Chondrocyte (in vitro differentiated cells): ENCODE measurements around the gene OVCH2. TPM values are rescaled to one million over a fixed set of nuclear protein-coding genes. Genes with fewer than 3 reads are reported as not detected.
"Not testable (repeated sequence)": the region's sequence is repeated elsewhere in the genome, so short reads cannot be mapped to it uniquely, and the experiment has no call there.

Experiments used
- DNase-seq: peaks from one replicate; pipeline ENCODE4 v3.0.0; 2021; ENCODE audit warnings: mixed read lengths, low spot score
- H3K27ac Mint-ChIP-seq: one replicate; pipeline ENCODE4 v1.8.0; 2021; ENCODE audit warnings: mild to moderate bottlenecking, moderate library complexity, mixed read lengths; ENCODE audit not compliant: unreplicated experiment
- H3K27me3 Mint-ChIP-seq: 2 replicates; pipeline ENCODE4 v1.8.0; 2021; ENCODE audit warnings: low read depth, mixed read lengths
- H3K36me3 Mint-ChIP-seq: 2 replicates; pipeline ENCODE4 v1.8.0; 2021; ENCODE audit warnings: low read depth, mixed read lengths
- H3K4me1 Mint-ChIP-seq: 2 replicates; pipeline ENCODE4 v1.8.0; 2021; ENCODE audit warnings: low read depth, mild to moderate bottlenecking, mixed read lengths
- H3K4me3 Mint-ChIP-seq: one replicate; pipeline ENCODE4 v1.8.0; 2021; ENCODE audit warnings: mild to moderate bottlenecking, moderate library complexity, mixed read lengths; ENCODE audit not compliant: unreplicated experiment
- H3K9me3 Mint-ChIP-seq: 2 replicates; pipeline ENCODE4 v1.8.0; 2021; ENCODE audit warnings: low read depth, mixed read lengths
- long read RNA-seq: library from polyadenylated mRNA; stranded (forward); transcript quantifications from one replicate; pipeline ENCODE4 v2.0.0, GENCODE V29; 2021
- total RNA-seq: library from RNA; stranded (reverse); gene quantifications from 3 replicates; pipeline ENCODE4 v1.2.1, GENCODE V29; 2021
- TF ChIP-seq, protein P1 (sequence below): fragments of 200-600 bp; sonication (generic); IDR thresholded peaks from 2 replicates; pipeline ENCODE4 v1.5.0; 2021; ENCODE audit warnings: antibody characterized with exemption, mild to moderate bottlenecking, moderate library complexity

The OVCH2 gene, protein sequence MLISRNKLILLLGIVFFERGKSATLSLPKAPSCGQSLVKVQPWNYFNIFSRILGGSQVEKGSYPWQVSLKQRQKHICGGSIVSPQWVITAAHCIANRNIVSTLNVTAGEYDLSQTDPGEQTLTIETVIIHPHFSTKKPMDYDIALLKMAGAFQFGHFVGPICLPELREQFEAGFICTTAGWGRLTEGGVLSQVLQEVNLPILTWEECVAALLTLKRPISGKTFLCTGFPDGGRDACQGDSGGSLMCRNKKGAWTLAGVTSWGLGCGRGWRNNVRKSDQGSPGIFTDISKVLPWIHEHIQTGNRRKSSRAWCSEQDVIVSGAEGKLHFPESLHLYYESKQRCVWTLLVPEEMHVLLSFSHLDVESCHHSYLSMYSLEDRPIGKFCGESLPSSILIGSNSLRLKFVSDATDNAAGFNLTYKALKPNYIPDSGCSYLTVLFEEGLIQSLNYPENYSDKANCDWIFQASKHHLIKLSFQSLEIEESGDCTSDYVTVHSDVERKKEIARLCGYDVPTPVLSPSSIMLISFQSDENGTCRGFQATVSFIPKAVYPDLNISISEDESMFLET
- total RNA-seq: 0.67 to 1.2 TPM (median 0.92 TPM) in 3 replicates
- long read RNA-seq: 0 reads

DNA sequence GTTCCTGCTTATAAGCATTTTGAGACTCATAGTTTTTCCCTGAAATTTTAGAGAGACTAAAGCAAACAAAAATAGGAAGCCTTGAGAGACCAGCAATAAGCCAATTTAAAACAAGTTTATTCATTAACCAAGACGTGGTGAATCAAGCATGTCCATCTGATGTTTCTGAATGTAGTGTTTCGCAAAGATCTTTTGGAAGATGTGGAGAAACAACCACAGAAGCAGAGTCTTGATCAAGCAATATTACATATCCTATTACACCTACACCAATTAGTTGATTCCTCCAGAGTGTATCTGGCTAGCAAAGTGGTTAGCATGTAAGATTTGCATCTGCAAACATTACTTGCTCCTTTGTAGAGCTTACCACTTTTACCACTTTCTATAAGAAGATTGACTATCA is at the start of gene OVCH2:
Gene OVCH2 (minus strand): TSS at position 101 of the 400 bp plus-strand sequence. CDS start 83 bp downstream, at position 18.
- H3K4me3 Mint-ChIP-seq: no peak within 1 kb of the TSS
- no peaks in the 10 kb centered on the region for H3K4me1 Mint-ChIP-seq
- TF ChIP-seq, protein P1, sequence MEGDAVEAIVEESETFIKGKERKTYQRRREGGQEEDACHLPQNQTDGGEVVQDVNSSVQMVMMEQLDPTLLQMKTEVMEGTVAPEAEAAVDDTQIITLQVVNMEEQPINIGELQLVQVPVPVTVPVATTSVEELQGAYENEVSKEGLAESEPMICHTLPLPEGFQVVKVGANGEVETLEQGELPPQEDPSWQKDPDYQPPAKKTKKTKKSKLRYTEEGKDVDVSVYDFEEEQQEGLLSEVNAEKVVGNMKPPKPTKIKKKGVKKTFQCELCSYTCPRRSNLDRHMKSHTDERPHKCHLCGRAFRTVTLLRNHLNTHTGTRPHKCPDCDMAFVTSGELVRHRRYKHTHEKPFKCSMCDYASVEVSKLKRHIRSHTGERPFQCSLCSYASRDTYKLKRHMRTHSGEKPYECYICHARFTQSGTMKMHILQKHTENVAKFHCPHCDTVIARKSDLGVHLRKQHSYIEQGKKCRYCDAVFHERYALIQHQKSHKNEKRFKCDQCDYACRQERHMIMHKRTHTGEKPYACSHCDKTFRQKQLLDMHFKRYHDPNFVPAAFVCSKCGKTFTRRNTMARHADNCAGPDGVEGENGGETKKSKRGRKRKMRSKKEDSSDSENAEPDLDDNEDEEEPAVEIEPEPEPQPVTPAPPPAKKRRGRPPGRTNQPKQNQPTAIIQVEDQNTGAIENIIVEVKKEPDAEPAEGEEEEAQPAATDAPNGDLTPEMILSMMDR: no peak
- peaks cover 2% of the 10 kb centered on the region for H3K36me3 Mint-ChIP-seq
- peaks cover 21% of the 10 kb centered on the region for H3K27me3 Mint-ChIP-seq
- H3K9me3 Mint-ChIP-seq: peaks cover 3% of the 10 kb centered on the region
- DNase-seq: no peak
- H3K27ac Mint-ChIP-seq: no peak within 1 kb of the TSS

DNA sequence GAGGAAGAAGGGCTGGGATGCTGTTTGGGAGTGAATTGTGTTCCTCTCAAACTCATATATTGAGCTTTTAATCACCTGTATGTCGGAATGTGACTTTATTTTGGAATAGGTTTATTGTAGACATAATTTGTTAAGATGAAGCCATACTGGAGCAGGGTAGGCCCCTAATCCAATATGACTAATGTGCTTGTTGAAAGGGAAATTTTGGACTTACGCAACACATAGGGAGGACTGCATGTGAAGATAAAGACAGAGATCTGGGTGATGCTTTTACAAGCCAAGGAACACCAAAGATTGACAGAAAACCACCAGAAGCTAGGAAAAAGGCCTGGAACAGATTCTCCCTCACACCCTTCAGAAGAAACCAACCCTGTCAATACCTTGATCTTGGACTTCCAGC is 43.2 kb upstream of the OVCH2 start:
- Mint-ChIP-seq H3K4me1 (no peaks in the 10 kb centered on the region), H3K4me3 (no peak overlapping the region), H3K36me3 (peaks cover 1% of the 10 kb centered on the region), H3K27ac (no peak overlapping the region), H3K27me3 (peaks cover 3% of the 10 kb centered on the region), H3K9me3 (no peaks in the 10 kb centered on the region)
- TF ChIP-seq, protein P1: no peak
- no peak for DNase-seq

DNA sequence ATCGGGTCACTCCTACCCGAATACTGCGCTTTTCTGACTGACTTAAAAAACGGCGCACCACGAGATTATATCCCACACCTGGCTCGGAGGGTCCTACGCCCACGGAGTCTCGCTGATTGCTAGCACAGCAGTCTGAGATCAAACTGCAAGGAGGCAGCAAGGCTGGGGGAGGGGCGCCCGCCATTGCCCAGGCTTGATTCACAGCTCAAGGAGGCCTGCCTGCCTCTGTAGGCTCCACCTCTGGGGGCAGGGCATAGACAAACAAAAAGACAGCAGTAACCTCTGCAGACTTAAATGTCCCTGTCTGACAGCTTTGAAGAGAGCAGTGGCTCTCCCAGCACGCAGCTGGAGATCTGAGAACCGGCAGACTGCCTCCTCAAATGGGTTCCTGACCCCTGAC is 28.5 kb upstream of the OVCH2 start:
- H3K27me3 Mint-ChIP-seq, H3K27ac Mint-ChIP-seq, H3K4me1 Mint-ChIP-seq, DNase-seq, H3K36me3 Mint-ChIP-seq, H3K4me3 Mint-ChIP-seq, H3K9me3 Mint-ChIP-seq: not testable (repeated sequence)

DNA sequence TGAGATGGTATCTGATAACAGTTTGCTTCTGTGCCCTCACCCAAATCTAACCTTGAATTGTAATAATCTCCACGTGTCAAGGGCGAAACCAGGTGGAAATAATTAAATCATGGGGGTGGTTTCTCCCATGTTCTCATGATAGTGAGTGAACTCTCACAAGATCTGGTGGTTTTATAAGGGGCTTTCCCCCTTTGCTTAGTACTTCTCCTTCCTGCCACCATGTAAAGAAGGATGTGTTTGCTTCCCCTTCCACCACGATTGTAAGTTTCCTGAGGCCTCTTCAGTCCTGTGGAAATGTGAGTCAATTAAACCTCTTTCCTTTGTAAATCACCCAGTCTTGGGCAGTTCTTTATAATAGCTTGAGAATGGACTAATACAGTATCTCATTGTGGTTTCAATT is 8.5 kb upstream of the OVCH2 start:
- peaks cover 26% of the 10 kb centered on the region for H3K27me3 Mint-ChIP-seq
- TF ChIP-seq, protein P1: no peak

DNA sequence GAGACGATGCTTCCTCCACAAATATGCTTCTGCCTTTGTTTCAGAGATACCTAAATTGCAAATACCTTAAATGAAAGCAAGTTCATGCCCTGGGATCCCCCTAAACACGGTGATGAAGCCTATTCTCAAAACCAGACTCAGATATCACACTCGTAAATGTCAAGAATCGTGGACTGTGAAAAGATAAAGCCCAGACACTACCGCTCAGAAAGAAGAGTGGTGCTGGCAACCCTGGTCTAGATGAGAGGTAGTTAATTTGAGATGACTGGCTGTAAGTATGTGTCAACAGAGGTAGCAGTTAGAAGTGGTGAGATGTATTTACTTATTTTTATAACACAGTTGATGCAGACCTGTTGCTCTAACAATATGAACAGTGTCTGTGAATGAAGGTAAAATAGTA is 2.5 kb downstream of the OVCH2 start:
- Mint-ChIP-seq H3K27me3 (peaks cover 16% of the 10 kb centered on the region), H3K9me3 (no peaks in the 10 kb centered on the region)

More for the DNA sequence above, 8.5 kb upstream of the OVCH2 start:
- peaks cover 6% of the 10 kb centered on the region for H3K9me3 Mint-ChIP-seq
- H3K36me3 Mint-ChIP-seq: no peaks in the 10 kb centered on the region
- H3K4me3 Mint-ChIP-seq: no peak overlapping the region
- no peaks in the 10 kb centered on the region for H3K4me1 Mint-ChIP-seq
- H3K27ac Mint-ChIP-seq: no peak overlapping the region
- DNase-seq: no peak

More for the DNA sequence above, 2.5 kb downstream of the OVCH2 start:
- no peak for DNase-seq
- Mint-ChIP-seq H3K4me3 (no peak overlapping the region), H3K36me3 (peaks cover 5% of the 10 kb centered on the region), H3K27ac (no peak overlapping the region), H3K4me1 (no peaks in the 10 kb centered on the region)
- TF ChIP-seq, protein P1: no peak
